Measurements from ENCODE around the gene UBE3D. TPM values are rescaled to one million over a fixed set of nuclear protein-coding genes. Genes with fewer than 3 reads are reported as not detected.

UBE3D gene
- total RNA-seq, 1 experiment from 2014 or later: 14.0 TPM

DNA sequence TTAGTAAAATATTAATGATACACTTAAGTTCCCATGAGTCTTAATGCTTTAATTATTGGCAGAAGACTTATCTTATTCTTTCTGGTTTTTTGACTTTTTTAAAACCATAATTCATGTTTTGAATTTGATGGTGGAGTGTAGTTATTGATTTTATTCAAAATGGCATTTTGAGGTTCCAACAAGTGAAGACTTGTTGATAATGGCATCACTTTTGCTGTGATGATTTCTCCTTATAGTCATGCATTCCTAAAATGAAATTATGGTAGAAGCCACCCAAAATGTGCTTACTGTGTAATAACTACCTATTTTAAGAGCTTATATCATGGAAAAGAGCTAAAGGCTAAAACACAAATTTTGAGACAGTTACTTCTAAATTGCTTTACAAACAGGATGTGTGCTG is 4.0 kb upstream of the UBE3D start:
- no peak for DNase-seq (ENCODE audit: low spot score)
- H3K27ac Mint-ChIP-seq: peak overlapping the region; percentile 85
- H3K27me3 Mint-ChIP-seq (ENCODE audit: low read depth): no peaks in the 10 kb centered on the region
- H3K4me3 Mint-ChIP-seq: peak overlapping the region; percentile 24; the same call in 1 of the 2 replicates
- ATAC-seq: no peak
- H3K36me3 Mint-ChIP-seq: no peaks in the 10 kb centered on the region
- H3K9me3 Mint-ChIP-seq: no peaks in the 10 kb centered on the region
- TF ChIP-seq, protein P1, sequence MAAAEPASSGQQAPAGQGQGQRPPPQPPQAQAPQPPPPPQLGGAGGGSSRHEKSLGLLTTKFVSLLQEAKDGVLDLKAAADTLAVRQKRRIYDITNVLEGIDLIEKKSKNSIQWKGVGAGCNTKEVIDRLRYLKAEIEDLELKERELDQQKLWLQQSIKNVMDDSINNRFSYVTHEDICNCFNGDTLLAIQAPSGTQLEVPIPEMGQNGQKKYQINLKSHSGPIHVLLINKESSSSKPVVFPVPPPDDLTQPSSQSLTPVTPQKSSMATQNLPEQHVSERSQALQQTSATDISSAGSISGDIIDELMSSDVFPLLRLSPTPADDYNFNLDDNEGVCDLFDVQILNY (CRISPR knock-in tag; IDR thresholded peaks at IDR 0.05): no peak
- no peak for TF ChIP-seq ZNF423 (CRISPR knock-in tag; IDR thresholded peaks at IDR 0.05)
- CTCF ChIA-PET: interaction anchor here (5.7 kb wide), 1 partner anchor 146 kb away, joined by 60 read pairs; no protein-coding TSS in a partner anchor
- POLR2A ChIA-PET: no interaction called here
- H3K4me1 Mint-ChIP-seq: peaks cover 48% of the 10 kb centered on the region

DNA sequence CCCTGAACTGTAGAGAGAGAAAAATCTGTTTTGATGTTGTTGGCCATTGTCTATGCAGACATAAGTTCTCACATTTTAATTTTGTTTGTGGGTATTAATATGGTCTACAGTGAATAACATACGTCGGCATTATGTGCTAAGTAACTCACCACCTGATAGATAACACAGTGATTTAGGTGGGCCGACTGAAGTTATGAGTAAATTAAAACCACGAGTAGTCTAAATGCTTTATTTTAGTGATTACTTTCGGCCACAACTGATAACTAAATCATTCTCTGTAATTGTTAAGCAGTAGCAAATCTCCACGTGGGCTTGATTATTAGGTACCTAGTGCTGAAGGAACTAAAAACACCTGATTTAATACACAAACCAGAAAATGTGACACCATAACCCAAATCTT is 3.0 kb upstream of the UBE3D start:
- no peaks in the 10 kb centered on the region for H3K27me3 Mint-ChIP-seq (ENCODE audit: low read depth)
- H3K4me1 Mint-ChIP-seq: peaks cover 53% of the 10 kb centered on the region
- POLR2A ChIA-PET: no interaction called here

More for the DNA sequence above, 3.0 kb upstream of the UBE3D start:
- CTCF ChIA-PET: interaction anchor here (4.8 to 5.7 kb wide), 2 partner anchors 10 to 147 kb away, joined by 31 to 60 read pairs; no protein-coding TSS in a partner anchor
- Mint-ChIP-seq H3K27ac (peak overlapping the region; percentile 98), H3K36me3 (no peaks in the 10 kb centered on the region), H3K9me3 (no peaks in the 10 kb centered on the region), H3K4me3 (peak overlapping the region; percentile 88)
- no peak for TF ChIP-seq CBFB (CRISPR knock-in tag; IDR thresholded peaks at IDR 0.05; ENCODE audit: low read depth)
- TF ChIP-seq, protein P2, sequence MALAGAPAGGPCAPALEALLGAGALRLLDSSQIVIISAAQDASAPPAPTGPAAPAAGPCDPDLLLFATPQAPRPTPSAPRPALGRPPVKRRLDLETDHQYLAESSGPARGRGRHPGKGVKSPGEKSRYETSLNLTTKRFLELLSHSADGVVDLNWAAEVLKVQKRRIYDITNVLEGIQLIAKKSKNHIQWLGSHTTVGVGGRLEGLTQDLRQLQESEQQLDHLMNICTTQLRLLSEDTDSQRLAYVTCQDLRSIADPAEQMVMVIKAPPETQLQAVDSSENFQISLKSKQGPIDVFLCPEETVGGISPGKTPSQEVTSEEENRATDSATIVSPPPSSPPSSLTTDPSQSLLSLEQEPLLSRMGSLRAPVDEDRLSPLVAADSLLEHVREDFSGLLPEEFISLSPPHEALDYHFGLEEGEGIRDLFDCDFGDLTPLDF (CRISPR knock-in tag; IDR thresholded peaks at IDR 0.05): no peak
- TF ChIP-seq SMAD4 (CRISPR knock-in tag; IDR thresholded peaks at IDR 0.05): no peak
- no peak for TF ChIP-seq OVOL2 (CRISPR knock-in tag; IDR thresholded peaks at IDR 0.05; ENCODE audit: borderline replicate concordance)
- TF ChIP-seq CREM (CRISPR knock-in tag; IDR thresholded peaks at IDR 0.05): no peak
- TF ChIP-seq TCF7 (CRISPR knock-in tag; IDR thresholded peaks at IDR 0.05; ENCODE audit: low read depth): no peak
- TF ChIP-seq NR1H2 (CRISPR knock-in tag; IDR thresholded peaks at IDR 0.05): no peak
- TF ChIP-seq ZNF396 (CRISPR knock-in tag; IDR thresholded peaks at IDR 0.05; ENCODE audit: borderline replicate concordance): no peak
- no peak for TF ChIP-seq TEAD4 (CRISPR knock-in tag; IDR thresholded peaks at IDR 0.05)
- TF ChIP-seq, protein P3, sequence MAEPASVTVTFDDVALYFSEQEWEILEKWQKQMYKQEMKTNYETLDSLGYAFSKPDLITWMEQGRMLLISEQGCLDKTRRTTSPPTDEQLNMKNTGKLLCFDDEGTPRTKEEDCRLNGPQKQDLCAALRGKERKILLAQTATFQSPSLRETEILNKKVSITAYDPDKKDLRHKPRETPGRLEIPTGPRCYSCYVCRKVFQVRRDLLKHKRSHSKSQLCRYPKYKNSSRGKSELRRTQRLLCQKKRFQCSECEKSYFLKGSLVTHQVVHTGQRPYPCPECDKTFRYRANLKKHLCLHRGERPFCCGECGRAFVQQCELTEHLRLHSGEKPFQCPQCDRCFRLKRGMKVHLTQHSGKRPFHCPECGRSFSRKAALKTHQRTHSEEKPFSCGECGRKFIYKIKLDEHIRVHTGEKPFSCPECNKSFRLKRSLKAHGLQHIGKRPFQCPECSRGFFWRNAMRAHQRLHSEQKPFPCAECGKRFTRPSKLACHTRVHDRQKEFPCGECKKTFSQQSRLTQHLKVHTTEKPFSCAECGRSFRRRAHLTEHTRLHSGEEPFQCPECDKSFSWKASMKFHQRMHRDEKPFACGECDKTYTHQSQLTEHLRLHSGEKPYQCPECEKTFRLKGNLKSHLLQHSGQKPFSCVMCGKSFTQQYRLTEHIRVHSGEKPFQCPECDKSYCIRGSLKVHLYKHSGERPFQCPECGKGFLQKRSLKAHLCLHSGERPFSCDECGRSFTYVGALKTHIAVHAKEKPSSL (CRISPR knock-in tag; conservative IDR thresholded peaks at IDR 0.05): no peak
- TF ChIP-seq NR2C2 (CRISPR knock-in tag; IDR thresholded peaks at IDR 0.05): no peak
- no peak for TF ChIP-seq MYBL2 (CRISPR knock-in tag; IDR thresholded peaks at IDR 0.05)
- TF ChIP-seq, protein P4, sequence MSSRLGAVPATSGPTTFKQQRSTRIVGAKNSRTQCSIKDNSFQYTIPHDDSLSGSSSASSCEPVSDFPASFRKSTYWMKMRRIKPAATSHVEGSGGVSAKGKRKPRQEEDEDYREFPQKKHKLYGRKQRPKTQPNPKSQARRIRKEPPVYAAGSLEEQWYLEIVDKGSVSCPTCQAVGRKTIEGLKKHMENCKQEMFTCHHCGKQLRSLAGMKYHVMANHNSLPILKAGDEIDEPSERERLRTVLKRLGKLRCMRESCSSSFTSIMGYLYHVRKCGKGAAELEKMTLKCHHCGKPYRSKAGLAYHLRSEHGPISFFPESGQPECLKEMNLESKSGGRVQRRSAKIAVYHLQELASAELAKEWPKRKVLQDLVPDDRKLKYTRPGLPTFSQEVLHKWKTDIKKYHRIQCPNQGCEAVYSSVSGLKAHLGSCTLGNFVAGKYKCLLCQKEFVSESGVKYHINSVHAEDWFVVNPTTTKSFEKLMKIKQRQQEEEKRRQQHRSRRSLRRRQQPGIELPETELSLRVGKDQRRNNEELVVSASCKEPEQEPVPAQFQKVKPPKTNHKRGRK (CRISPR knock-in tag; IDR thresholded peaks at IDR 0.05; ENCODE audit: borderline replicate concordance): no peak
- TF ChIP-seq PRRX2 (CRISPR knock-in tag; IDR thresholded peaks at IDR 0.05): no peak
- TF ChIP-seq, protein P5, sequence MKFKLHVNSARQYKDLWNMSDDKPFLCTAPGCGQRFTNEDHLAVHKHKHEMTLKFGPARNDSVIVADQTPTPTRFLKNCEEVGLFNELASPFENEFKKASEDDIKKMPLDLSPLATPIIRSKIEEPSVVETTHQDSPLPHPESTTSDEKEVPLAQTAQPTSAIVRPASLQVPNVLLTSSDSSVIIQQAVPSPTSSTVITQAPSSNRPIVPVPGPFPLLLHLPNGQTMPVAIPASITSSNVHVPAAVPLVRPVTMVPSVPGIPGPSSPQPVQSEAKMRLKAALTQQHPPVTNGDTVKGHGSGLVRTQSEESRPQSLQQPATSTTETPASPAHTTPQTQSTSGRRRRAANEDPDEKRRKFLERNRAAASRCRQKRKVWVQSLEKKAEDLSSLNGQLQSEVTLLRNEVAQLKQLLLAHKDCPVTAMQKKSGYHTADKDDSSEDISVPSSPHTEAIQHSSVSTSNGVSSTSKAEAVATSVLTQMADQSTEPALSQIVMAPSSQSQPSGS (CRISPR knock-in tag; IDR thresholded peaks at IDR 0.05; ENCODE audit: borderline replicate concordance, low read depth): no peak
- no peak for TF ChIP-seq GRHL2 (CRISPR knock-in tag; IDR thresholded peaks at IDR 0.05; ENCODE audit: insufficient replicate concordance, severe bottlenecking)
- TF ChIP-seq, protein P6, sequence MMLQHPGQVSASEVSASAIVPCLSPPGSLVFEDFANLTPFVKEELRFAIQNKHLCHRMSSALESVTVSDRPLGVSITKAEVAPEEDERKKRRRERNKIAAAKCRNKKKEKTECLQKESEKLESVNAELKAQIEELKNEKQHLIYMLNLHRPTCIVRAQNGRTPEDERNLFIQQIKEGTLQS (CRISPR knock-in tag; conservative IDR thresholded peaks at IDR 0.05): no peak
- no peak for TF ChIP-seq SP1 (CRISPR knock-in tag; conservative IDR thresholded peaks at IDR 0.05)
- no peak for TF ChIP-seq NFATC4 (CRISPR knock-in tag; IDR thresholded peaks at IDR 0.05)
- TF ChIP-seq IRF2 (CRISPR knock-in tag; IDR thresholded peaks at IDR 0.05; ENCODE audit: borderline replicate concordance, low read depth): no peak
- no peak for ATAC-seq
- DNase-seq (ENCODE audit: low spot score): no peak
